ENCODE data around the gene SEMA7A.

- TF ChIP-seq CTCF (IDR thresholded peaks at IDR 0.05; ENCODE audit: low read length) (no peak), EZH2phosphoT487 (IDR thresholded peaks at IDR 0.05; ENCODE audit: low read length) (no peak)
Observed at GRCh38 chr15:74384881-74385643, 48.7 kb downstream of the SEMA7A start.
